HS-5 (cell line): Measurements from ENCODE around the gene DGKE.

ENCODE experiments used
- DNase-seq: peaks from one replicate; pipeline ENCODE4 v3.0.0-alpha.2; 2012; ENCODE audit warnings: low read depth

Gene DGKE

DNA sequence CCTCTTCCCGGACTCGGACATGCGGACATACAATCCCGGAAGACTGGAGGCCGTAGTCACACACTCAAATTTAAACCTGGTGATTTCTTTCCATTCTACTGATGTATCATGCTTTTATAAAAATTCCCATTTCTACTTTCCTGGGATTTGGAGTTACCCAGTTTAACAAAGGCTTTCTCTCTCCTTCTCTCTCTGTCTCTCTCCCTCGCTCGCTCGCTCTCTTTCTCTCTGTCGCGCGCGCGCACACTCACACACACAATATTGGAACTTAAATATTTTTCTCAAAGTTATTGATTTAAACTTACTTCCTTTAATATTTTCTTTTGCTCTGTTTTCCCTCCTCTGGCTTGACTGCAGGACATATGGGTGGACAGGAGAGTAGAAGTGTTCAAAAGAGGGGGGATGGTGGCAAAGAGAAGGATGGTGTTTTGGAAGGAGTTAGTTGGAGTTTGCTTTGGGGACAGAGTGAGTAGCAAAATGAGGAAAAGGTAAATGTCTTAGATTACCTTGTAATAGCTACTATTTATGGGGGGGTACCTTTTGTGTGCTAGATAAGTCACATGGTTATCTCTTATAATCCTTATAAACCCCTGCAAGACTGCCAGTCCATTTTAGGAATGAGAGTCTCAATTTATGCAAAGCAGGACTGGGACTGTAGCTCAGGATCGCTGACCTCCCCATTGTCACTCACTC lies 80.8 kb downstream of the DGKE start:
- DNase-seq, result no peak

DNA sequence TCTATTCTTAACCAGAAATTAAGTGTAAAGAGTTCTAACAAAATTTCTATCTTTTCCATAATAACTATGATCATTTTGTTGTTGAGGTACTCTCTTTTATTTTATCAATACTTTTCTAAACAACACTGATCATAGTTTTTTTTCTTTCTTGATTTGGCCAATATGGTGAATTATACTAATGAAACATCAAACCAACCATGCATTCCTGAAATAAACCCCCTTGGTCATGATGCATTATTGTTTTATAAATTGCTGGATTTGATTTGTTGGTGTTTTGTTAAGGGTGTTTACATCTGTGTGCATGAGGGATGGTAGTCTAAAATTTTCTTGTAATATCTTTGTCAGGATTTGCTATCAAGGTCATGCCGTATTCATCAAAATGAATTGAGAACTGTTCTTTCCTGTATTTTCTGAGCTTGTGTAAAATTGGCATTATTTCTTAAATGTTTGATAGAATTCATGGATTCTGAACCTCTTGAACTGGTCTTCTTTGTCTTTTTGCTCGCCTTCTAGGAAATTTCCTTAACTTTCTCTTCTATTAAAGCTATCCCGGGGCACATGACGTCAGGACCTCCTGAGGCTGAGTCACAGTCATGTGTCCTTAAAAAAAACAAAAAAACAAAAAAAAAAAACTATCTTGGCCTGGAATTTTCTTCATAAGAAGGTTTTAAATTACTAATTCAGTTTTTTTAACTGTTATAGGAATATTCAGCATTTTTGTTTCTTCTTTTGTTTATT lies 83.8 kb downstream of the DGKE start:
- DNase-seq, result no peak

DNA sequence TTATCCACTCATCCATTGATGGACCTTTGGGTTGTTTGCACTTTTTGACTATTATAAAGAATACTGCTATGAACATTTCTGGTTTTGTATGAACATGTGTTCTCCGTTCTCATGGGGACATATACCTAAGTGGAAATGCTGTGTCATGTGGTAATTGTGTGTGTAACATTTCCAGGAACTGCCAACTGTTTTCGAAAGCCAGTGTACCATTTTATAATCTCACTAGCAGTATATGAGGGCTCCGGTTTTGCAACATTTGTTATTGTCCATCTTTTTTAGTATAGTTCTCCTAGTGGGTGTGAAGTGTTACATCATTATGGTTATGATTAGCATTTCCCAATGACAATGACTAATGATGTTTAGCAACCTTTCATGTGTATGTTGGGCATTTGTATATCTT lies 85.0 kb downstream of the DGKE start:
- peak; percentile 64 for DNase-seq
